GM18858 (cell line): ENCODE measurements around the gene STRBP.
A peak's percentile ranks its signal among the peaks of the same experiment; 100 is the strongest.
"Not testable (repeated sequence)": the region's sequence is repeated elsewhere in the genome, so short reads cannot be mapped to it uniquely, and the experiment has no call there.

Experiments used
- ATAC-seq: cut with Tn5 transposase; IDR thresholded peaks from one replicate; pipeline ENCODE4 v1.9.1; 2021; ENCODE audit not compliant: unreplicated experiment

STRBP gene

DNA sequence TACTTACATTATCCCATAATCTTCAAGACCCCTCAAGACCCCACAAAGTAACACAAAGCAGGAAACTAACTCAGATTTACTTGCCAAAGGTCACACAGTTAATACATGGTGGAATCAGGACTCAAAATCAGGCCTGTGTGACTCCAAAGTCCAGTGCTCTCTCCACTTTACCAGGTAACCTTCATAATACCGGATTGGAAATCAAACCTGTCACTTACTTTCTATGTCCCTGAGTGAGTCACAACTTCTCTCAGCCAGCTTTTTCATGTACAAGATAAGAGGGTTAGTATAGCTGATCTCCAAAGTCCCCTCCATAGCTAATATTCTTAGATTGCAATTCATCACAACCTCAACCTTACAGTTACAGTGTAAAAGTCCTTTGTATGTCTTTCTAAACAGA is 17.1 kb downstream of the STRBP start:
- no peak for ATAC-seq

- no peak for ATAC-seq
Measured at GRCh38 chr9:123250504-123250903, 17.9 kb downstream of the STRBP start.

GRCh38 chr9:123249162-123249561 is 19.2 kb downstream of the STRBP start:
- not testable (repeated sequence) for ATAC-seq

- ATAC-seq = no peak
Measured at GRCh38 chr9:123248630-123249029, 19.8 kb downstream of the STRBP start.

DNA sequence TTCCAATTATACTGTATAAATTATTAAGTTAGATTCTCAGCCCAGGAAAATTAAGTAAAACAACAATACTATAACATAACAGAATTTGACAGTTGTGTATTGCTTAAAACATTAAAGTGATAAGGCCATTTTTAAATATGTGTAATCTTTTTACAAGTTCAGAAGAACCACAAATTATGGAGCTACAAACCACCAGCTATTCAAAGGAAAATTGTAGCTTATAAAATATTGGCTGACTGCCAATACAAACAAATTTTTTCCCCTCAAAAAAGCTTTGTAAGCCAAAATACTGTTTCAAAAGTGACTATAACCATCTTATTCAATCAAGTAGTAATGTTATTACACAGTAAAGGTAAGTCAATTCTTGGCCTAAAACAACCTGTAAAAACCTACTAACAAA is 21.9 kb downstream of the STRBP start:
- no peak for ATAC-seq

GRCh38 chr9:123239726-123240125 is 28.7 kb downstream of the STRBP start:
- ATAC-seq = no peak

- peak; percentile 38 for ATAC-seq
Measured at GRCh38 chr9:123238365-123238764, 30.0 kb downstream of the STRBP start.

GRCh38 chr9:123237220-123237619 is 31.2 kb downstream of the STRBP start:
- ATAC-seq = no peak

DNA sequence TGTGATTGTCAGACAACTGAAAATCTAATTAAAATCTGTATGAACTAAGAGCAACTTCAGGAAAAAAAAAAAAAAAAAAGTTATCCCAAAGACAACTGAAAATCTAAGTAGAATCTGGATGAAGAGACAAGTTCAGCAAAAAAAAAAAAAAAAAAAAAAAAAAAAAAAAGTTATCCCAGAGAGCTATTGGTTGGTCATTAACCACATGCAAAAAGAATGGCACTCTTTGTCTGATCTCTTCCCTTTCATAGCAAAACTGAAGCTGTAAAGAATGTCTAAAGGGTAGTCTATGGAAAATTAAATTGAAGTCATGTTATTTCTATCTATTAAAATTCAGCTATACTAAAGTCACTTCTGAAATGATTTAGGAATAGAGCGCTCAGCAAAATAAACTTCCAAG is 32.9 kb downstream of the STRBP start:
- ATAC-seq = no peak

DNA sequence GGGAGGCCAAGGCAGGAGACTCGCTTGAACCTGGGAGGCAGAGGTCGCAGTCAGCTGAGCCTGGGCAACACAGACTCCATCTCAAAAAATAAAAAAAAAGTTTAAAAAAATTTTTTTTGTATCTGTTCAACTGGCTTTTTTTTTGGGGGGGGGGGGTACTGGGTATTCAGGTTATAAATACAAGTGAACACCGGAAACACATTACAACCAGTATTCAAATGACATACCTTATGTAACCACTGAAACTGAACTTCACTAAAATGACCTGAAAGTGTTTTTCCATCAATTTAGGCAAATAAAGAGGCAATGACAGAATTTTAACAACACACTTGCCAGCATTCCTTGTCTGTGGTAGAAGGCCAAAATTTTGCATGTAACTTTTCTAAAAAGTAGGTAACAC is 33.5 kb downstream of the STRBP start:
- ATAC-seq = no peak

DNA sequence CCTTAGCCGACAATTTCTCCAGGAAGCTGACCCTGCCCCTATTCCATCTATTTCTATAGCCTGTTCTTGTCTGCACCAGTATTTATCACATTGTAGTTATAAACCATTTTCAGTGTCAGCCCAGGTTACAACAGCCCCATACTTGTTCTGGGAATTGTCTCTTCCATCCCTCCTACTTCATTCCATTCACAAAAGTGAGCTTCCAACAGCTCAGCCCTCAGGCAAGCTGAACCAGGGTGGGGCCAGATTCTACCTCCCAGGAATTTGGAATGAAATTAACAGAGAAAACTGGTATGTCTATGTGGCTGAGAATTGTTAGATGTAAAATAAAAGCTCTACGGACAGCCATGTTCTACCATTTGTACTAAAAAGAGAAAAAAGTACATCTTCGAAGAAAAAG is 36.1 kb downstream of the STRBP start:
- no peak for ATAC-seq

GRCh38 chr9:123231421-123231820 is 37.0 kb downstream of the STRBP start:
- ATAC-seq = no peak

DNA sequence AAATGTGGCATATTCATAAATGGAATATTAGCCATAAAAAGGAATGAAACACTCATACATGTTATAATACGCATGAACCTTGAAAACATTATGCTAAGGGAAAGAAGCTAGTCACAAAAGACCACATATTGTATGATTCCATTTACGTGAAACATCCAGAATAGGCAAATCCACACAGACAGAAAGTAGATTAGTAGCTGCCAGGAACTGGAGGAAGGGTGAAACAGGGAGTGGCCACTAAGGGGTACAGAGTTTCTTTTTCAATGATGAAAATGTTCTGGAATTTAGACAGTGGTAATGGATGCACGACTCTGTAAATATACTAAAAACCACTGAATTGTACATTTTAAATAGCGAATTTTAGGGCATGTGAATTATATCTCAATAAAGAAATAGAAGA is 39.4 kb downstream of the STRBP start:
- ATAC-seq = no peak

DNA sequence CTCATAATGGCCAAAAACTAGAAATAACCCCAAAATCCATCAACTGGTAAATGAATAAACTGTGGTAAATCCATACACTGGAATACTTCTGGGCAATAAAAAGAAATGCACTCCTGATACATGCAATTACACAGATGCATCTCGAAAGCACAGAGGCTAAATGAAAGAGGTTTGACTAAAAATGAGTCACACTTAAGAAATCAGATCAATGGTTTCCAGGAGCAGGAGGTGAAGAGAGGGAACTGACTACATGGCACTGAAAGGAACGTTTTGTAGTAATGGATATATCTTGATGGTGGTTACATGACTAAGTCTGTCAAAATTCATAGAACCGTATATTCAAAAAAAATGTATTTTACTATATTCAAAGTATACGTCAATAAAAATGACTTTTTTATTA is 42.4 kb downstream of the STRBP start:
- ATAC-seq = no peak

- ATAC-seq = peak; percentile 91
Measured at GRCh38 chr9:123225374-123225813, 43.0 kb downstream of the STRBP start.

GRCh38 chr9:123220127-123220526 is 48.3 kb downstream of the STRBP start:
- no peak for ATAC-seq

- ATAC-seq = no peak
Measured at GRCh38 chr9:123218831-123219230, 49.6 kb downstream of the STRBP start.

DNA sequence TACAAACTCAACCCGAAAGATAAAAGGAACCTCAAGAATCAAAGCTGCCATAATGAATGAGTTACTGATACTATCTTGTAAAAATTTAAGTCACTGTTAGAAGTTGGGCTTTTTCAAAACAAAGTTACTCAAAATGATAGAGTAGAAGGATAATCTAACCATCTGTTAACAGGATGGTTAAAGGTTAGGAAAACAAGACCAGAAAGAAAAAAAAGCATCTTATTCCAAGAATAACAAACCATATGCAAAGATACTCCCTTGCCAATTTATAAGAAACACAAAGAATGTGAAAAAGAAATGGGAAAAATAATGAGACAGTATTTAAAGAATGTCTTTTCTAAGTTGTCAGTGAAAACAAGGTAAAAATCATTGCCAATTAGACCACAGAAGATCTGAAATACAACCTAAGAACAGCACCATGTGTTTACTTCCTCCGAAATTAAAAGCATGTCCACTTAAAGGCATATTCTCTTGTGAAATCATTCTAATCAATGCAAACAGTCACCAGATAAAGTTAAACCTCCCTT is 51.2 kb downstream of the STRBP start:
- no peak for ATAC-seq

- no peak for ATAC-seq
Measured at GRCh38 chr9:123216251-123216797, 52.1 kb downstream of the STRBP start.

DNA sequence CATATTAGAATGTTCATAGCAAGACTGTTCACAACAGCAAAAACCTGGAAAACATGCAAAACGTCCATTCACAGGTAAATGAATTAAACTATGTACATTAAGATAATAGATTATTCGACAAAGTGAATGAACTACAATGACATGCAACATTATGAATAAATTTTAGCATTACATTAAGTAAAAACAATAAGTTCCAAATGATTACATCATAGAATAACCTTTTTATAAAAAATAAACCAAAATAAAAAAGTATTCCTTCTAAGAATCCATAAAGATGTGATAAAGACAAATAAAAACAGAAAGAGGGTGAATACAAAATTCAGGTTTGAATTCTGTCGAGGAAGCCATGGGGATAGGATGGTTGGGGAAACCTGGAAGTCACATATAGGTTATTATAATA is 57.3 kb downstream of the STRBP start:
- ATAC-seq = no peak

GRCh38 chr9:123208626-123209174 is 59.7 kb downstream of the STRBP start:
- no peak for ATAC-seq

DNA sequence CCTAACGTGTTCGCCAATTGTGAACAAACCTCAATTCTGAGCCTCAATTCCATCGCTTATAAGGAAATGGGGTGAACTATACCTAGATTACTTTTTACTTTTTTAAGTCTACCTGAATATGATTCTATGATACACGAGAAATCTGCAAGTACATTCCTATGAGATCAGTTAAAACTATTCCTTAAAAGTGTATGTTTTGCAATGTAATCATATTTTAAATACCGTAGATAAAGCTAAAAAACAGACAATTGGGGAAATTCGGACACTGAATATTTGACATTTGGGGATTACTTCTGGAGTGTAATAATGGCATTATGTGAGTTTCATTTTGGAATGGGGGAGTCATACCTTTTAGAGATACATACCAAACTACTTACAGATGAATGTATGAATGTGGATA is 62.3 kb downstream of the STRBP start:
- ATAC-seq = no peak

DNA sequence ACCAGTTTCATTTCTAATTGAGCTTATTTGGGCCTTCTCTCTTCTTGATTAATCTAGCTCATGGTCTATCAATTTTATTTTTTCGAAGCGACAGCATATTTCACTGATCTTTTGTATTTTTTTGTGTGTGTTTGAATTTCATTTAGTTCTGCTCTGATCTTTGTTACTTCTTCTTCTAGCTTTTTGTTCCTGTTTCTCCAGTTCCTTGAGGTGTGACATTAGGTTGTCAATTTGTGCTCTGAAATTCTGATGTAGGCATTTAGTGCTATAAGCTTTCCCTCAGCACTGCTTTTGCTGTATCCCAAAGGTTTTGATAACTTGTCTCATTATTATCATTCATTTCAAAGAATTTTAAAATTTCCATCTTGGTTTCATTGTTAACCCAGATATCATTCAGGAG is 67.3 kb downstream of the STRBP start:
- ATAC-seq = no peak
